Vagina (tissue), 2 donors: Measurements from ENCODE around the gene UGT1A3.

ENCODE experiments used
- POLR2A ChIP-seq, 2 donors: fragments of 450-650 bp; IDR thresholded peaks; one replicate each; pipeline ENCODE4 v1.6.1; 2017; ENCODE audit warnings: antibody characterized with exemption in 2 of 2, mild to moderate bottlenecking in 2 of 2, moderate library complexity in 2 of 2
- POLR2AphosphoS5 ChIP-seq, 2 donors: sonication (generic); formaldehyde crosslinking; IDR thresholded peaks; one replicate each; pipeline ENCODE4 v1.9.0; 2017; ENCODE audit warnings: antibody characterized with exemption in 2 of 2, mild to moderate bottlenecking in 2 of 2, low read depth in 1 of 2; ENCODE audit not compliant: insufficient read depth in 1 of 2
- TF ChIP-seq, protein P1 (sequence below), 3 experiments: fragments of 450-650 bp in 2 of 3; fragments of 200-600 bp in 1 of 3; sonication (generic) in 1 of 3; IDR thresholded peaks; one replicate each; pipeline ENCODE4 v1.5.1; 2017 to 2019; ENCODE audit warnings: antibody characterized with exemption in 3 of 3, mild to moderate bottlenecking in 2 of 3, moderate library complexity in 2 of 3

DNA sequence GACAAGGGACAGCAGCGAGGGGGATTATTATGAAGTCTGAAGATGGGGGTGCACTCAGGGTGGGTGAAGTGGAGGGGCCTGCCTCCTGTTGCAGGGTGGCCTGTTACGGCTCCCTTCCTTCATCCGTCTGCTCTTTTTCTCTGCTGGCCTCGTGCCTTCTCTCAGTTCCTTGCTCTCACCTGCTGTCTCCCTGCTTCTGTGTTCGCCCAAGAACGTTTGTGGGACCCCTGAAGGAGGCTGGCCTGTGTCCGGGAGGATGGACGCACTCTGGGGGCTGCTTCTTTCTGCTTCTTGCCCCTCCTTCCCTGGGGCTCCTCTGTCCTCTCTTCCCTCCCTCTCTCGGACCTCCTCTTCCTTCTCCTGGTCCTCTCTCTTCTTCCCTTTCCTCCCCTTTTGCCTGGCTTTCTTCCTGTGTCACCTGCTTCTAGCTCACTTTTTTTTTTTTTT is 63.1 kb downstream of the UGT1A3 start:
- no peak for TF ChIP-seq POLR2AphosphoS5 (IDR thresholded peaks at IDR 0.05; ENCODE audit: insufficient read depth in 1 of 2, low read depth in 1 of 2)
- no peak for TF ChIP-seq POLR2A (IDR thresholded peaks at IDR 0.05)
- TF ChIP-seq, protein P1, sequence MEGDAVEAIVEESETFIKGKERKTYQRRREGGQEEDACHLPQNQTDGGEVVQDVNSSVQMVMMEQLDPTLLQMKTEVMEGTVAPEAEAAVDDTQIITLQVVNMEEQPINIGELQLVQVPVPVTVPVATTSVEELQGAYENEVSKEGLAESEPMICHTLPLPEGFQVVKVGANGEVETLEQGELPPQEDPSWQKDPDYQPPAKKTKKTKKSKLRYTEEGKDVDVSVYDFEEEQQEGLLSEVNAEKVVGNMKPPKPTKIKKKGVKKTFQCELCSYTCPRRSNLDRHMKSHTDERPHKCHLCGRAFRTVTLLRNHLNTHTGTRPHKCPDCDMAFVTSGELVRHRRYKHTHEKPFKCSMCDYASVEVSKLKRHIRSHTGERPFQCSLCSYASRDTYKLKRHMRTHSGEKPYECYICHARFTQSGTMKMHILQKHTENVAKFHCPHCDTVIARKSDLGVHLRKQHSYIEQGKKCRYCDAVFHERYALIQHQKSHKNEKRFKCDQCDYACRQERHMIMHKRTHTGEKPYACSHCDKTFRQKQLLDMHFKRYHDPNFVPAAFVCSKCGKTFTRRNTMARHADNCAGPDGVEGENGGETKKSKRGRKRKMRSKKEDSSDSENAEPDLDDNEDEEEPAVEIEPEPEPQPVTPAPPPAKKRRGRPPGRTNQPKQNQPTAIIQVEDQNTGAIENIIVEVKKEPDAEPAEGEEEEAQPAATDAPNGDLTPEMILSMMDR (IDR thresholded peaks at IDR 0.05), result no peak
